ENCODE results near the gene EPHB2.

EPHB2 gene

GRCh38 chr1:22862752-22863151 lies 152.1 kb downstream of the EPHB2 start:
- Histone ChIP-seq H3K4me3 (replicated peaks; ENCODE audit: low read depth, low read length) (no peak overlapping the region), H3K36me3 (ENCODE audit: control insufficient read depth, insufficient read depth, low read length) (no peaks in the 10 kb centered on the region), H3K27me3 (replicated peaks; ENCODE audit: control insufficient read depth, insufficient read depth, low read length) (no peaks in the 10 kb centered on the region; the same call in 1 of the 2 replicates)
- no peak for TF ChIP-seq CTCF (IDR thresholded peaks at IDR 0.05; ENCODE audit: insufficient read depth, low read length, poor library complexity, severe bottlenecking)
- DNase-seq (ENCODE audit: extremely low read depth, insufficient read length): no peak

- no peak for DNase-seq (ENCODE audit: extremely low read depth, insufficient read length)
- Histone ChIP-seq H3K36me3 (ENCODE audit: control insufficient read depth, insufficient read depth, low read length) (no peaks in the 10 kb centered on the region), H3K4me3 (replicated peaks; ENCODE audit: low read depth, low read length) (no peak overlapping the region), H3K27me3 (replicated peaks; ENCODE audit: control insufficient read depth, insufficient read depth, low read length) (no peaks in the 10 kb centered on the region; the same call in 1 of the 2 replicates)
- TF ChIP-seq CTCF (IDR thresholded peaks at IDR 0.05; ENCODE audit: insufficient read depth, low read length, poor library complexity, severe bottlenecking): no peak
Measured at GRCh38 chr1:22863766-22864165, 153.1 kb downstream of the EPHB2 start.

- no peaks in the 10 kb centered on the region; the same call in 1 of the 2 replicates for H3K27me3 ChIP-seq (replicated peaks; ENCODE audit: control insufficient read depth, insufficient read depth, low read length)
- no peaks in the 10 kb centered on the region for H3K36me3 ChIP-seq (ENCODE audit: control insufficient read depth, insufficient read depth, low read length)
- DNase-seq (ENCODE audit: extremely low read depth, insufficient read length): no peak
- no peak overlapping the region for H3K4me3 ChIP-seq (replicated peaks; ENCODE audit: low read depth, low read length)
- no peak for TF ChIP-seq CTCF (IDR thresholded peaks at IDR 0.05; ENCODE audit: insufficient read depth, low read length, poor library complexity, severe bottlenecking)
Measured at GRCh38 chr1:22864886-22865285, 154.2 kb downstream of the EPHB2 start.

- no peaks in the 10 kb centered on the region for H3K36me3 ChIP-seq (ENCODE audit: control insufficient read depth, insufficient read depth, low read length)
- no peak for TF ChIP-seq CTCF (IDR thresholded peaks at IDR 0.05; ENCODE audit: insufficient read depth, low read length, poor library complexity, severe bottlenecking)
- DNase-seq (ENCODE audit: extremely low read depth, insufficient read length): no peak
- no peaks in the 10 kb centered on the region; the same call in none of the 2 replicates for H3K27me3 ChIP-seq (replicated peaks; ENCODE audit: control insufficient read depth, insufficient read depth, low read length)
- no peak overlapping the region for H3K4me3 ChIP-seq (replicated peaks; ENCODE audit: low read depth, low read length)
Measured at GRCh38 chr1:22865736-22866135, 155.1 kb downstream of the EPHB2 start.

GRCh38 chr1:22866868-22867267 lies 156.2 kb downstream of the EPHB2 start:
- no peak for TF ChIP-seq CTCF (IDR thresholded peaks at IDR 0.05; ENCODE audit: insufficient read depth, low read length, poor library complexity, severe bottlenecking)
- Histone ChIP-seq H3K27me3 (replicated peaks; ENCODE audit: control insufficient read depth, insufficient read depth, low read length) (no peaks in the 10 kb centered on the region; the same call in none of the 2 replicates), H3K36me3 (ENCODE audit: control insufficient read depth, insufficient read depth, low read length) (no peaks in the 10 kb centered on the region), H3K4me3 (replicated peaks; ENCODE audit: low read depth, low read length) (no peak overlapping the region)
- no peak for DNase-seq (ENCODE audit: extremely low read depth, insufficient read length)

- H3K36me3 ChIP-seq (ENCODE audit: control insufficient read depth, insufficient read depth, low read length): no peaks in the 10 kb centered on the region
- DNase-seq (ENCODE audit: extremely low read depth, insufficient read length): no peak
- no peaks in the 10 kb centered on the region; the same call in none of the 2 replicates for H3K27me3 ChIP-seq (replicated peaks; ENCODE audit: control insufficient read depth, insufficient read depth, low read length)
- H3K4me3 ChIP-seq (replicated peaks; ENCODE audit: low read depth, low read length): no peak overlapping the region
- no peak for TF ChIP-seq CTCF (IDR thresholded peaks at IDR 0.05; ENCODE audit: insufficient read depth, low read length, poor library complexity, severe bottlenecking)
Measured at GRCh38 chr1:22868331-22868730, 157.7 kb downstream of the EPHB2 start.

All from GM06990 (cell line).